Measurements from ENCODE around the gene GPRC5D.

GPRC5D gene

GRCh38 chr12:12979731-12980259, 27.8 kb upstream of the GPRC5D start:
- no peak for DNase-seq (ENCODE audit: low read depth in 4 of 4, low spot score in 1 of 4)

- no peak for DNase-seq (ENCODE audit: low read depth in 4 of 4, low spot score in 1 of 4)
Observed at GRCh38 chr12:12979126-12979525, 27.2 kb upstream of the GPRC5D start.

- no peak for DNase-seq (ENCODE audit: low read depth in 4 of 4, low spot score in 1 of 4)
Observed at GRCh38 chr12:12977231-12977630, 25.3 kb upstream of the GPRC5D start.

- no peak for DNase-seq (ENCODE audit: low read depth in 4 of 4, low spot score in 1 of 4)
Observed at GRCh38 chr12:12976366-12976765, 24.4 kb upstream of the GPRC5D start.

- no peak for DNase-seq (ENCODE audit: low read depth in 4 of 4, low spot score in 1 of 4)
Observed at GRCh38 chr12:12975322-12976077, 23.5 kb upstream of the GPRC5D start.

GRCh38 chr12:12974211-12974610, 22.2 kb upstream of the GPRC5D start:
- no peak for DNase-seq (ENCODE audit: low read depth in 4 of 4, low spot score in 1 of 4)

- no peak for DNase-seq (ENCODE audit: low read depth in 4 of 4, low spot score in 1 of 4)
Observed at GRCh38 chr12:12973019-12973418, 21.0 kb upstream of the GPRC5D start.

- DNase-seq (ENCODE audit: low read depth in 4 of 4, low spot score in 1 of 4): no peak
Observed at GRCh38 chr12:12965836-12966235, 13.9 kb upstream of the GPRC5D start.

GRCh38 chr12:12964255-12964654, 12.3 kb upstream of the GPRC5D start:
- DNase-seq (ENCODE audit: low read depth in 4 of 4, low spot score in 1 of 4): no peak

GRCh38 chr12:12960639-12961209, 8.8 kb upstream of the GPRC5D start:
- DNase-seq (ENCODE audit: low read depth in 4 of 4, low spot score in 1 of 4): no peak

GRCh38 chr12:12958886-12959285, 6.9 kb upstream of the GPRC5D start:
- DNase-seq (ENCODE audit: low read depth in 4 of 4, low spot score in 1 of 4): no peak

- no peak for DNase-seq (ENCODE audit: low read depth in 4 of 4, low spot score in 1 of 4)
Observed at GRCh38 chr12:12954878-12955625, 3.1 kb upstream of the GPRC5D start.

GRCh38 chr12:12954356-12954755, 2.4 kb upstream of the GPRC5D start:
- DNase-seq (ENCODE audit: low read depth in 4 of 4, low spot score in 1 of 4): no peak

GRCh38 chr12:12951504-12951903, 466 bp downstream of the GPRC5D start:
- DNase-seq (ENCODE audit: low read depth in 4 of 4, low spot score in 1 of 4): no peak

- DNase-seq (ENCODE audit: low read depth in 4 of 4, low spot score in 1 of 4): no peak
Observed at GRCh38 chr12:12947902-12948301, 4.1 kb downstream of the GPRC5D start.

GRCh38 chr12:12946686-12947355, 5.1 kb downstream of the GPRC5D start:
- no peak for DNase-seq (ENCODE audit: low read depth in 4 of 4, low spot score in 1 of 4)

- DNase-seq (ENCODE audit: low read depth in 4 of 4, low spot score in 1 of 4): no peak
Observed at GRCh38 chr12:12945591-12945990, 6.4 kb downstream of the GPRC5D start.

- DNase-seq (ENCODE audit: low read depth in 4 of 4, low spot score in 1 of 4): no peak
Observed at GRCh38 chr12:12943586-12944260, 8.2 kb downstream of the GPRC5D start.

- no peak for DNase-seq (ENCODE audit: low read depth in 4 of 4, low spot score in 1 of 4)
Observed at GRCh38 chr12:12941450-12942350, 10.3 kb downstream of the GPRC5D start.

GRCh38 chr12:12939888-12940287, 12.1 kb downstream of the GPRC5D start:
- no peak for DNase-seq (ENCODE audit: low read depth in 4 of 4, low spot score in 1 of 4)

Data from stimulated activated CD4-positive, alpha-beta T cell treated with anti-CD3 and anti-CD28 coated beads, Interleukin-1b, Interleukin-23, amount 100 ng/mL, for 24 hours (primary cell).